Fibroblast of peridontal ligament (primary cell): Measurements from ENCODE around the gene TRIM27.
"Not testable (repeated sequence)": the region's sequence is repeated elsewhere in the genome, so short reads cannot be mapped to it uniquely, and the experiment has no call there.

Source experiments
- DNase-seq: peaks from one replicate; pipeline ENCODE4 v3.0.0-alpha.2; 2010; ENCODE audit errors: extremely low read depth

Gene TRIM27

GRCh38 chr6:28864326-28864923 lies 59.4 kb downstream of the TRIM27 start:
- DNase-seq, result no peak

- DNase-seq, result peak; percentile 93
These were observed 60.0 kb downstream of the TRIM27 start for GRCh38 chr6:28863604-28864325.

GRCh38 chr6:28862077-28862476 lies 61.7 kb downstream of the TRIM27 start:
- DNase-seq, result no peak

- DNase-seq, result no peak
These were observed 62.4 kb downstream of the TRIM27 start for GRCh38 chr6:28861339-28861738.

- DNase-seq, result no peak
These were observed 63.2 kb downstream of the TRIM27 start for GRCh38 chr6:28860581-28860980.

GRCh38 chr6:28858963-28859362 lies 64.8 kb downstream of the TRIM27 start:
- no peak for DNase-seq

- no peak for DNase-seq
These were observed 67.2 kb downstream of the TRIM27 start for GRCh38 chr6:28856620-28857005.

- not testable (repeated sequence) for DNase-seq
These were observed 69.4 kb downstream of the TRIM27 start for GRCh38 chr6:28854405-28854804.
